ENCODE measurements around the gene GPATCH1.

Gene GPATCH1

GRCh38 chr19:33086955-33087354 is 6.0 kb downstream of the GPATCH1 start:
- TF ChIP-seq FOXP2 (optimal IDR thresholded peaks at IDR 0.05; ENCODE audit: borderline replicate concordance, extremely low read depth, extremely low read length, insufficient read depth) = no peak
- TF ChIP-seq TAF1 (IDR thresholded peaks at IDR 0.05; ENCODE audit: borderline replicate concordance, insufficient read depth, low read length) = no peak
- TF ChIP-seq POLR2AphosphoS5 (IDR thresholded peaks at IDR 0.05; ENCODE audit: low read depth, low read length) = no peak
- TF ChIP-seq, protein P1, sequence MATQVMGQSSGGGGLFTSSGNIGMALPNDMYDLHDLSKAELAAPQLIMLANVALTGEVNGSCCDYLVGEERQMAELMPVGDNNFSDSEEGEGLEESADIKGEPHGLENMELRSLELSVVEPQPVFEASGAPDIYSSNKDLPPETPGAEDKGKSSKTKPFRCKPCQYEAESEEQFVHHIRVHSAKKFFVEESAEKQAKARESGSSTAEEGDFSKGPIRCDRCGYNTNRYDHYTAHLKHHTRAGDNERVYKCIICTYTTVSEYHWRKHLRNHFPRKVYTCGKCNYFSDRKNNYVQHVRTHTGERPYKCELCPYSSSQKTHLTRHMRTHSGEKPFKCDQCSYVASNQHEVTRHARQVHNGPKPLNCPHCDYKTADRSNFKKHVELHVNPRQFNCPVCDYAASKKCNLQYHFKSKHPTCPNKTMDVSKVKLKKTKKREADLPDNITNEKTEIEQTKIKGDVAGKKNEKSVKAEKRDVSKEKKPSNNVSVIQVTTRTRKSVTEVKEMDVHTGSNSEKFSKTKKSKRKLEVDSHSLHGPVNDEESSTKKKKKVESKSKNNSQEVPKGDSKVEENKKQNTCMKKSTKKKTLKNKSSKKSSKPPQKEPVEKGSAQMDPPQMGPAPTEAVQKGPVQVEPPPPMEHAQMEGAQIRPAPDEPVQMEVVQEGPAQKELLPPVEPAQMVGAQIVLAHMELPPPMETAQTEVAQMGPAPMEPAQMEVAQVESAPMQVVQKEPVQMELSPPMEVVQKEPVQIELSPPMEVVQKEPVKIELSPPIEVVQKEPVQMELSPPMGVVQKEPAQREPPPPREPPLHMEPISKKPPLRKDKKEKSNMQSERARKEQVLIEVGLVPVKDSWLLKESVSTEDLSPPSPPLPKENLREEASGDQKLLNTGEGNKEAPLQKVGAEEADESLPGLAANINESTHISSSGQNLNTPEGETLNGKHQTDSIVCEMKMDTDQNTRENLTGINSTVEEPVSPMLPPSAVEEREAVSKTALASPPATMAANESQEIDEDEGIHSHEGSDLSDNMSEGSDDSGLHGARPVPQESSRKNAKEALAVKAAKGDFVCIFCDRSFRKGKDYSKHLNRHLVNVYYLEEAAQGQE (IDR thresholded peaks at IDR 0.05; ENCODE audit: insufficient read depth in 1 of 2, low read depth in 2 of 2, low read length in 2 of 2) = no peak

DNA sequence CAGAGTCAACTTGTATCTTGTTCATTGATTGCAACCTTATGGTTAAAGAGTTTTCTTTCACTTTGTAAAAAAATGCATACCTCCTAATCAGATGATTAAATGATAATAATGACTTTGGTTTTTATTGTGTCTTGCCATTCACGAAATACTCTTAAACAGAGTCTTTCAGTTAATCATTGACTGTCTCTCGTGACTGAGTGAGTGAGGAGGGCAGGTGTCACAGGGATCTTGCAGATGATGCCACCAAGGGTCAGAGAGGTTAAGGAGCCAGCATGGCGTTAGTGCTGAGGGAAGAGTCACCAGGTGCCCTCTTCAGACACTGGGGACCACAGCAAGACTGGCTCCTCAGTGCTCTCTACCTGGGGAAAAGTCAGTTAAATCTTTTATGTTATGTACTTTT is 8.0 kb downstream of the GPATCH1 start:
- no peak for TF ChIP-seq FOXP2 (optimal IDR thresholded peaks at IDR 0.05; ENCODE audit: borderline replicate concordance, extremely low read depth, extremely low read length, insufficient read depth)
- TF ChIP-seq, protein P1 (IDR thresholded peaks at IDR 0.05; ENCODE audit: insufficient read depth in 1 of 2, low read depth in 2 of 2, low read length in 2 of 2) = no peak
- no peak for TF ChIP-seq SIN3A (IDR thresholded peaks at IDR 0.05; ENCODE audit: borderline replicate concordance, insufficient read depth, low read length)
- no peak for TF ChIP-seq TAF1 (IDR thresholded peaks at IDR 0.05; ENCODE audit: borderline replicate concordance, insufficient read depth, low read length)

- TF ChIP-seq, protein P1 (IDR thresholded peaks at IDR 0.05; ENCODE audit: insufficient read depth in 1 of 2, low read depth in 2 of 2, low read length in 2 of 2) = no peak
- no peak for TF ChIP-seq TAF1 (IDR thresholded peaks at IDR 0.05; ENCODE audit: borderline replicate concordance, insufficient read depth, low read length)
- TF ChIP-seq POLR2AphosphoS5 (IDR thresholded peaks at IDR 0.05; ENCODE audit: low read depth, low read length) = no peak
- TF ChIP-seq SIN3A (IDR thresholded peaks at IDR 0.05; ENCODE audit: borderline replicate concordance, insufficient read depth, low read length) = no peak
- no peak for TF ChIP-seq FOXP2 (optimal IDR thresholded peaks at IDR 0.05; ENCODE audit: borderline replicate concordance, extremely low read depth, extremely low read length, insufficient read depth)
These were observed 9.2 kb downstream of the GPATCH1 start for GRCh38 chr19:33090179-33090578.

- no peak for TF ChIP-seq TAF1 (IDR thresholded peaks at IDR 0.05; ENCODE audit: borderline replicate concordance, insufficient read depth, low read length)
- TF ChIP-seq FOXP2 (optimal IDR thresholded peaks at IDR 0.05; ENCODE audit: borderline replicate concordance, extremely low read depth, extremely low read length, insufficient read depth) = no peak
- TF ChIP-seq, protein P1 (IDR thresholded peaks at IDR 0.05; ENCODE audit: insufficient read depth in 1 of 2, low read depth in 2 of 2, low read length in 2 of 2) = no peak
- no peak for TF ChIP-seq POLR2AphosphoS5 (IDR thresholded peaks at IDR 0.05; ENCODE audit: low read depth, low read length)
- TF ChIP-seq SIN3A (IDR thresholded peaks at IDR 0.05; ENCODE audit: borderline replicate concordance, insufficient read depth, low read length) = no peak
These were observed 12.6 kb downstream of the GPATCH1 start for GRCh38 chr19:33093420-33094210.
